RWPE1 (cell line): ENCODE results near the gene CSMD2.

ENCODE experiments used
- CTCF ChIA-PET: fragments of 350-600 bp; sonication (Branson Sonifier 250); formaldehyde crosslinking; extraction: SDS; loops from one replicate; lab custom pipeline; 2021; lab: Yijun Ruan, JAX
- POLR2A ChIA-PET: fragments of 400-600 bp; formaldehyde crosslinking; extraction: SDS; loops from one replicate; lab custom pipeline; 2020; ENCODE audit warnings: antibody characterized with exemption; ENCODE audit not compliant: low non-redundant PET; lab: Yijun Ruan, JAX
- DNase-seq: peaks from one replicate; pipeline ENCODE4 v3.0.0; 2012; ENCODE audit warnings: low spot score
- H3K27ac ChIP-seq: fragments of 450-650 bp; 2 replicates; pipeline ENCODE4 v1.5.1; 2017
- CTCF ChIP-seq: fragments of 450-650 bp; conservative IDR thresholded peaks from 2 replicates; pipeline ENCODE4 v1.5.1; 2017; ENCODE audit warnings: low read depth, mild to moderate bottlenecking

Gene CSMD2

GRCh38 chr1:33684396-33685179 is 480.4 kb downstream of the CSMD2 start:
- no peak for DNase-seq
- no peak overlapping the region for H3K27ac ChIP-seq
- CTCF ChIA-PET = no interaction called here
- POLR2A ChIA-PET = no interaction called here
- no peak for TF ChIP-seq CTCF

GRCh38 chr1:33683913-33684312 is 481.1 kb downstream of the CSMD2 start:
- CTCF ChIA-PET = interaction anchor here (0.7 kb wide), 1 partner anchor 1182 kb away, joined by 4 read pairs; no protein-coding TSS in a partner anchor
- POLR2A ChIA-PET = no interaction called here
- TF ChIP-seq CTCF = no peak
- no peak for DNase-seq
- no peak overlapping the region for H3K27ac ChIP-seq

GRCh38 chr1:33682371-33682770 is 482.7 kb downstream of the CSMD2 start:
- no peak for DNase-seq
- CTCF ChIA-PET = no interaction called here
- POLR2A ChIA-PET = no interaction called here
- no peak for TF ChIP-seq CTCF
- H3K27ac ChIP-seq = no peak overlapping the region

GRCh38 chr1:33680281-33680840 is 484.7 kb downstream of the CSMD2 start:
- CTCF ChIA-PET = interaction anchor here (0.7 kb wide), 1 partner anchor 1632 kb away, joined by 3 read pairs; no protein-coding TSS in a partner anchor
- no peak overlapping the region for H3K27ac ChIP-seq
- POLR2A ChIA-PET = no interaction called here
- no peak for TF ChIP-seq CTCF
- no peak for DNase-seq

- no peak for TF ChIP-seq CTCF
- no peak overlapping the region for H3K27ac ChIP-seq
- POLR2A ChIA-PET = no interaction called here
- CTCF ChIA-PET = interaction anchor here (0.6 kb wide), 1 partner anchor 444 kb away, joined by 3 read pairs; no protein-coding TSS in a partner anchor
- no peak for DNase-seq
Observed at GRCh38 chr1:33670567-33670966, 494.5 kb downstream of the CSMD2 start.

GRCh38 chr1:33668695-33669094 is 496.3 kb downstream of the CSMD2 start:
- ChIA-PET CTCF (no interaction called here), POLR2A (no interaction called here)
- DNase-seq = no peak
- H3K27ac ChIP-seq = no peak overlapping the region
- no peak for TF ChIP-seq CTCF
